ENCODE data around the gene CGB7.
"Not testable (repeated sequence)": the region's sequence is repeated elsewhere in the genome, so short reads cannot be mapped to it uniquely, and the experiment has no call there.

The CGB7 gene

DNA sequence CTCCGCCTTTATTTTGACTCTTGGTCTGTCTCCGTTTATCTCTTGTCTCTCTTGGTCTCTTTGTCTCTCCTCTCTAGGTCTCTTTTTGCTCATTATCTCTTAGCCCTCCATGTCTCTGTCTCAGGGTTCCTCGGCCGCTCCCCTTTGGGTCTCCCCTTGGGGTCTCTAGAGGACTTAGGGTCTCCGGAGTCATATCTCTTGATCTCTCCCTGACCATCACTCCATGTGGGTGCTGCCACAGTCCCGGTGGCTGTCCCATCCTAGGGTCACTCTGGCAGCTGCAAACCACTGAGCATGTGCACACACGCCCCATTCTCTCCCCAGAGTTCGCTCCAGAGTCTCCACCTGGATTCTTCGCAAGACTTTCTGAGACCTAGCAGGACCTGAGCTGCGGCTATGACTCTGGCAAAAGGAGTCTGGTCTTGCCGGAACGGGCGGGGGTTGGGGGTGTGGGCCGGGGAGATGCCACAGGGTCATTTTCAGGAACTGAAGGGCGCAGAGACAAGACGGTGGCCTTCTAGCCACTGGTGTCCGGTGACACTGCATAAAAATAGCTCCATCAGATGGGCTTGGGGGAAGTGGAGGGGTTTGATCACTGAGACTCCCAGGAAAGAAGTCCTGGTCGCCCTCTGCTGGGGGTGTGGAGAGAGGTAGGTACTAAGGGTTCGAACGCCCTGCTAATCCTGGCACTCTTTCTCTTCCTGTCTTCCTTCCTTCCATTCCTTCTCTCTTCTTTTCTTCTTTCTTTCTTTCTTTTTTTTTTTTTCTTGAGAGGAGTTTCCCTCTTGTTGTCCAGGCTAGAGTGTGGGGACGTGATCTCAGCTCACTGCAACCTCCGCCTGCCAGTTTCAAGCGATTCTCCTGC lies 16.2 kb upstream of the CGB7 start:
- no peak for DNase-seq

DNA sequence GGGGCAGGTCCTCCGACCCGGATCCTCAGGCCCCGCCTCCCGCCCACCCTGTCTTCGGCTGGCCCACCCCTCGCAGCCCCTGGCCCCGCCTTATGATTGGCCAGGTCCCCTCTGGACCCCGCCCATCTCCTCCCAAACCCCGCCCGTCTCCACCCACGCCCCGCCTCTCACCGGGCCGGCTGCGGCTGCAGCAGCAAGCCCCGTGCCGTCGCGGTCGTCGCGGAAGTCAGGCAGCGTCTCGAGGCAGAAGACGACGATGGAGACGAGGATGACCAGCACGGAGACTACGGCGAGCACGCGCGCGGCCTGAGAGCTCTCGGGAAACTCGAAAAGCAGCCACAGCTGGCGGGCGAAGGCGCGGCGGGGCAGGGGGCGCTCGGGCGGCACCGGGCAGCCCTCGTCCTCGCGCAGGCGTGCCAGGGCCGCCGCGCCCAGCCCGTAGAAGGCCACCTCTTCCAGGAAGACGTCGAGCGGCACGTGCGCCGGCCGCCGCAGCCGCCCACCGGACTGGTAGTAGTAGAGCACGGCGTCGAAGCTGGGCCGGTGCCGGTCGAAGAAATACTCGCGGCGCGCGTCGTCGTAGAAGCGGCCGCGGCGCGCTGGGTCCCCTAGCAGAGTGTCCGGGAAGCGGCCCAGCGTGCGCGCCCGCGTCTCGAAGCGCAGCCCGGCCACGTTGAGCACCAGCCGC lies 14.5 kb upstream of the CGB7 start:
- no peak for DNase-seq

DNA sequence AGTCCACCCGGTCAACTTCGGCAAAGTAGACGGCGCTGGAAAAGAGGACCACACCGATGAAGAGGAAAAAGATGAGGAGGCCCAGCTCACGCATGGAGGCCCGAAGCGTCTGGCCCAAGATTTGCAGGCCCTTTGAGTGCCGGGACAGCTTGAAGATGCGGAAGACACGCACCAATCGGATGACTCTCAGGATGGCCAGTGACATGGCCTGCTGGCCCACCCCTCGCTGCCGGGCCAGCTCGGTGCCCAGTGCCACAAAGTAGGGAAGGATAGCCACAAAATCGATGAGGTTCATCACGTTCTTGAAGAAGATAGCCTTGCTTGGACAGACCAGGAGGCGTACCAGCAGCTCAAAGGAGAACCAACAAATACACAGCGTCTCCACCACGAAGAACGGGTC lies 12.9 kb upstream of the CGB7 start:
- DNase-seq: no peak

DNA sequence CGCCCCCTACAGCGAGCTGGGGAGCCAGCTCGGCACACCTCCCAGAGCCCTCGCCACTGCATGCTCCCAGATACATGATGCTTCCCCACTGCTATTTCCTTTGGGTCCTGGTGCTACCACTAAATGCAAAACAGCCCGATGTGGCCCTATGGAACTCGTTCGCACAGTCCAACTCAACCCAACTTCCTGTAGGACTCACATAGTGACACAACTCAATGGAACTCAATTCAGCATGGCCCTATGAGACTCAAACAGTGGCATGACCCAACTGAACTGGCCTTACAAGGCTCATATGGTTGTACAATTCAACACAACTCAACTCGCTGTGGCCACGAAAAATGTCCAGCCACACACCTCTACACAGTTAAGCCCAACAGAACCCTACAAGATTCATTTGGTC lies 11.5 kb upstream of the CGB7 start:
- no peak for DNase-seq

- DNase-seq: no peak
Measured at GRCh38 chr19:49067554-49067953, 10.0 kb upstream of the CGB7 start.

DNA sequence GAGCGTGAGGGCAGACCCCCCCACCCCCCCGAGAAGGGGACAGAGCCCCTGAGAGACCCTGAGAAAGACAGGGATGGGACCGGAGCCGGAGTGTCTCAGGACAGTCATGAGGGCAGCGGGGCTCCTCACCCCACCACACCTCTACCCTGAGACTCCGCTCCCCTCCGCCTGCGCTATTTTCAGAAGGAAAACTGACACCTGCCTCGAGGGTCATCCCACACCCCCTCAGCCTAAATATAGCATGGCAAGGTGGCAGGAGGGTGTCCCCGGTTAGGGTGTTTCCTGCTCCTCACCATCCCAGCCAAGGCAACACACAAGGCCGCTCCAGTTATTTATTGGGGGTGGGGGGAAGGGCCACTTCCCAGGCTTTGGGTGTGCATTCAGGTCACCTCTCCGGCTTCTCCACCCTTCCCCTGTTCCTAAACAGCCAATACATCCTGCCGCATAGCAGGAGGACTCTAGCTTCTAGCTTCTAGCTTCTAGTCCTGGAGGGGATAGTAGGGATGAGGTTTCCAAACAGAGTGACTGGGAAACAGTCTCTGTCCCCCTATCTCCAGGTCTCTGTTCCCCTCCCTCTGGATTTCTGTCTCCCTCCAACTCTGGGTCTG lies 8.5 kb upstream of the CGB7 start:
- no peak for DNase-seq

GRCh38 chr19:49064768-49065611 lies 7.4 kb upstream of the CGB7 start, which contains the start of gene NTF4:
Gene NTF4 (minus strand): TSS chr19:49064818. CDS start chr19:49061997, 2,821 bp downstream.
- no peak for DNase-seq

DNA sequence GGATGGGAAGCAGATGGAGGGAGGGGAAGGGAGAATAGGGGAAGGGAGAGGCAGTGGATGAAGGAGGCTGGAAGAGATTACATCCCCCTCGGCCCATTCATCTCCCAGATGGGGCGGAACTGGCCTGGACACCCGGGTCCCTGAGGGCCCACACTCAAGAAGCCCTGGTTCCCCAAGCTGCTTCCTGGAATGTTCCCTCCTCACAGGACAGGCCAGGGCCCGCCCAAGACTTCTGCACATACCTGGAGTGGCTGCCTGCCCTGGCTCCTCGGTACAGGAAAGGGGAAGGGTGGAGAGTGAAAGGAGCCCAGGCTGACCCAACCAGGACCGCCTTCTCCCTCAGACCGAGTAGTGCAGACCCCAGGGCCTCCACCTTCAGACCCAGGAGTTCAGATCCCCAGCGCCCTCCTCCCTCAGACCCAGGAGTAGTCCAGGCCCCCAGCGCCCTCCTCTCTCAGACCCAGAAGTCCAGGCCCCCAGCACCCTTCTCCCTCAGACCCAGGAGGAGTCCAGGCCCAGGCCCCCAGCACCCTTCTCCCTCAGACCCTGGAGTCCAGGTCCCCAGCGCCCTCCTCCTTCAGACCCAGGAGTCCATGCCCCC lies 6.6 kb upstream of the CGB7 start:
- no peak for DNase-seq

DNA sequence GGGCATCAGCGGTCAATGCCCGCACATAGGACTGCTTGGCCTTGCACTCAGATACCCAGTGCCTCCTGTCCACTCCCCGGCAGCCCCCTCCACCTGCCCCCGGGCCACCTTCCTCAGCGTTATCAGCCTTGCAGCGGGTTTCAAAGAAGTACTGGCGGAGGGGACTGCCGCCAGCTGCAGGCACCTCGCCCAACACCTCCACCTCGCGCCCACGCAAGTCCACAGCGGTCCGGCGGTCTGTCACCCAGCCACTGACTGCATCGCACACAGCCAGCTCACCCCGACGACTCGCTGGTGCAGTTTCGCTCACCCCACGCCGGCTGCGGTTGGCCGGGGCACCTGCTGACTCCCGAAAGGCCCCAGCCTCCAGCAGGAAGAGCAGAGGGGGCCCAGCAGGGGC lies 3.9 kb upstream of the CGB7 start:
- no peak for DNase-seq

GRCh38 chr19:49061000-49061399 lies 3.5 kb upstream of the CGB7 start:
- no peak for DNase-seq

DNA sequence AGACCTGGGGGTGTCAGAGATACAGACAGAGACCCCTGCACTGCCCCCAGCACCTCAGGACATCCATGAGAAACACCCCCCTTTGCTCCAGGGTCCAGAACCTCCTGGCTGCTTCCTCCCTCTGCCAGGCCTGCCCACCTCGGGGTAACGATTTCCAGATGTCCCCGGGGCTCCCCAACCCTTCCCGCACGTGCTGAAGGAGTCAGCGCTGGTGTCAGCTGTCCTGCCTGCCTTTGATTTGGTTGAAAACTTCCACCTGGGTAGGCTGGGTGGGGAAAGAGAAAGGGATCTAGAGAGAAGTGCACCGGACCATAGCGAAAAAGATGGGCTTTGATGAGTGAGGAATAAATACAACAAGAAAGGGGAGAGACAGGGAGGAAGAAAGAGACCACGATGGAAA lies 1.5 kb upstream of the CGB7 start:
- no peak for DNase-seq

- DNase-seq: no peak
Measured at GRCh38 chr19:49058562-49058961, 1.0 kb upstream of the CGB7 start.

- DNase-seq: not testable (repeated sequence)
Measured at GRCh38 chr19:49056902-49057596, 500 bp downstream of the CGB7 start.

- no peak for DNase-seq
Measured at GRCh38 chr19:49056101-49056901, 1.2 kb downstream of the CGB7 start.

- not testable (repeated sequence) for DNase-seq
Measured at GRCh38 chr19:49050376-49051033, 7.0 kb downstream of the CGB7 start.

GRCh38 chr19:49049834-49050233 lies 7.7 kb downstream of the CGB7 start:
- DNase-seq: not testable (repeated sequence)

- not testable (repeated sequence) for DNase-seq
Measured at GRCh38 chr19:49049011-49049410, 8.5 kb downstream of the CGB7 start, which contains the start of gene CGB8. Gene CGB8 (minus strand): TSS chr19:49049111. CDS start chr19:49048739, 372 bp downstream.

DNA sequence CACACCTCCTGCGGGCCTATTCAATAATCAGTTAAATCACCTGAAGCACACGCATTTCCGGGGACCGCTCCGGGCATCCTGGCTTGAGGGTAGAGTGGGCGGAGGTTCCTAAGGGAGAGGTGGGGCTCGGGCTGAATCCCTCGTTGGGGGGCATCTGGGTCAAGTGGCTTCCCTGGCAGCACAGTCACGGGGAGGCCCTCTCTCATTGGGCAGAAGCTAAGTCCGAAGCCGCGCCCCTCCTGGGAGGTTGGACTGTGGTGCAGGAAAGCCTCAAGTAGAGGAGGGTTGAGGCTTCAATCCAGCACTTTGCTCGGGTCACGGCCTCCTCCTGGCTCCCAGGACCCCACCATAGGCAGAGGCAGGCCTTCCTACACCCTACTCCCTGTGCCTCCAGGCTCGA lies 14.0 kb downstream of the CGB7 start, which contains the start of gene CGB5:
TSS of gene CGB5 (plus strand) at position 301 of the 400 bp plus-strand sequence. CDS start 362 bp downstream, outside the sequence.
- DNase-seq: not testable (repeated sequence)

- DNase-seq: not testable (repeated sequence)
Measured at GRCh38 chr19:49042666-49043065, 14.9 kb downstream of the CGB7 start.

GRCh38 chr19:49042177-49042576 lies 15.4 kb downstream of the CGB7 start:
- no peak for DNase-seq

Measured in SIG-M5 (cell line).